IPS DF 6.9 (cell line): ENCODE measurements around the gene THRA.

Source experiments
- DNase-seq: peaks from one replicate; pipeline ENCODE4 v3.0.0-alpha.2; 2013; ENCODE audit warnings: low read depth, low spot score
- H3K27ac ChIP-seq: one replicate; pipeline ENCODE4 v1.5.1; 2013; ENCODE audit warnings: low read length, control low read depth
- H3K27me3 ChIP-seq: 2 replicates; pipeline ENCODE4 v1.6.1; 2013; ENCODE audit warnings: mild to moderate bottlenecking, low read length; ENCODE audit not compliant: control insufficient read depth, insufficient read depth
- H3K36me3 ChIP-seq: 2 replicates; pipeline ENCODE4 v1.6.1; 2013; ENCODE audit warnings: low read length; ENCODE audit not compliant: control insufficient read depth, insufficient read depth
- H3K4me1 ChIP-seq: 2 replicates; pipeline ENCODE4 v1.6.1; 2013; ENCODE audit warnings: low read length; ENCODE audit not compliant: control insufficient read depth, insufficient read depth
- H3K4me3 ChIP-seq: 2 replicates; pipeline ENCODE4 v1.5.1; 2013; ENCODE audit warnings: mild to moderate bottlenecking, low read length
- H3K9me3 ChIP-seq: 2 replicates; pipeline ENCODE4 v1.6.1; 2013; ENCODE audit warnings: low read length, inconsistent platforms; ENCODE audit not compliant: control insufficient read depth, insufficient read depth
- WGBS: extraction: QIAGEN DNeasy Blood & Tissue Kit; methylation state at CpG from one replicate; pipeline ENCODE4 v1.1.7; 2013; ENCODE audit warnings: mixed read lengths, missing lambda C conversion rate; ENCODE audit not compliant: insufficient read length, insufficient coverage; 5-methylcytosine and 5-hydroxymethylcytosine counted together

The THRA gene

DNA sequence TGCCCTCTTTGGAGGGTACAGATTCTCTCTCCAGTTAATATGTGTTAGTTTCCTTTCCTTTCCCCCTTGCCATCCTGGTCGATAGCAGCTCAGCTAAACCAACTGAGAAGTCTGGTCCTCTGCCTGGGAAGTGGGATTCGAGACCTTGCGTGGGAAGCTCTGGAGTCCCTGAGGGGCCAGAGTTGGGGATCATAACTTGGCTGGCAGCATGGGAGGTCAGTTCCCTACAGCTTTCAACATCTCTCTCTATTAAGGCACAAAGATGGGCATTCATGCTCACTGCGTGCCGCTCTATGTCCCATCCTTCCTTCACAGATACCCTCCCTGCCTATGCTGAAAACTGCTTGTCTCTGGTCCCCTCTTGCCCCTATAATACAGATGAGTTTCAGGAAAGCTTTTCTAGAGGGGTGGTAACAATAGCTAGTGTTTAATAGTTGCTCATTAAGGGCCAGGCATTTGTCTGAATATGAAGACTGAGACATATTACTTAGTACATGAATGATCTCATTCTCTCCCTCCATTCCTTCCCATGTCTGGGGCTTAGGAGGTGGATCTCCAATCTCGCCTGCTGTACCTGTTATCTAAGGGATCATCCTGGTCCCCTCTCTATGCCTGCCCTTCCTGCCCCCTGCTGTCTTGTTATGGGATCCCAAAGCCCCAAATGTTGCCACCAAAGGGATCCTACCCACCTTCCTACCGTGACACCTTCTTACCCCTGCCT is 10.8 kb downstream of the THRA start:
- Histone ChIP-seq H3K4me3 (no peak overlapping the region), H3K4me1 (peaks cover 23% of the 10 kb centered on the region), H3K9me3 (no peaks in the 10 kb centered on the region), H3K27me3 (no peaks in the 10 kb centered on the region), H3K27ac (no peak overlapping the region), H3K36me3 (no peaks in the 10 kb centered on the region)
- WGBS = no CpG with 5 or more reads among the region's 7 CpGs
- DNase-seq = no peak

- no peaks in the 10 kb centered on the region for H3K36me3 ChIP-seq
- WGBS = no CpG with 5 or more reads among the region's 8 CpGs
- no peaks in the 10 kb centered on the region for H3K9me3 ChIP-seq
- H3K4me1 ChIP-seq = peaks cover 22% of the 10 kb centered on the region
- H3K27ac ChIP-seq = no peak overlapping the region
- DNase-seq = no peak
- no peak overlapping the region for H3K4me3 ChIP-seq
- no peaks in the 10 kb centered on the region for H3K27me3 ChIP-seq
Measured at GRCh38 chr17:40074175-40074512, 11.4 kb downstream of the THRA start.

- Histone ChIP-seq H3K27me3 (no peaks in the 10 kb centered on the region), H3K4me3 (no peak overlapping the region), H3K27ac (no peak overlapping the region), H3K36me3 (no peaks in the 10 kb centered on the region), H3K4me1 (peaks cover 17% of the 10 kb centered on the region), H3K9me3 (no peaks in the 10 kb centered on the region)
- no peak for DNase-seq
- no CpG with 5 or more reads among the region's 6 CpGs for WGBS
Measured at GRCh38 chr17:40074871-40075200, 12.1 kb downstream of the THRA start.

- Histone ChIP-seq H3K4me1 (peaks cover 12% of the 10 kb centered on the region), H3K4me3 (no peak overlapping the region), H3K27ac (no peak overlapping the region), H3K9me3 (no peaks in the 10 kb centered on the region), H3K36me3 (no peaks in the 10 kb centered on the region), H3K27me3 (no peaks in the 10 kb centered on the region)
- WGBS = no CpG with 5 or more reads among the region's 11 CpGs
- DNase-seq = peak; percentile 75
Measured at GRCh38 chr17:40075201-40075941, 12.6 kb downstream of the THRA start.

DNA sequence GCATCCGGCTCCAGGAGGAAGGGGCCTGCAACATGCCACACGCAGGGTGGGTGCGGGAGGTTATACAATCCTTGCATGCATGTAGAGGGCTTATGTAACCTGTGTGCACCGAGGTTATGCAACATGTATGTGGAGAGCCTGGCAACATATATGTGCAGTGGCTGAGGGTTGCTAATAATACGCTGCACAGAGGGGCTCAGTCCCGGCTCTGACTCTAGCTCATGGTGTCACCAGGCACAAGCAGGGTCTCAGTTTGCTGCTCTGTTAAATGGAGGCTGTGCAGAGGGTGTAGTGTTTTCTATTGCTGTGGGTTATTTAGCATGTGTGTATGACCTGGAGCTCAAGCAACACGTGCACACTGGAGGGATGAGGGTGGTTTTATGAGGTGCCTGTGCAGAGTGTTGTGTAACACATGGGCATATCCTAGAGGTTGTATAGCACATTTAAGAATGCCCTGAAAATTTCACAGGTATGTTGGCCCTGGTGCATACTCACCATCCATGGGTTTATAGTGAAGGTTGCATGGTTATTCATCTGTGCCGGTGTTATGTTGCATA is 13.3 kb downstream of the THRA start:
- DNase-seq = no peak
- no CpG with 5 or more reads among the region's 8 CpGs for WGBS
- Histone ChIP-seq H3K4me1 (peaks cover 7% of the 10 kb centered on the region), H3K36me3 (no peaks in the 10 kb centered on the region), H3K27ac (no peak overlapping the region), H3K9me3 (no peaks in the 10 kb centered on the region), H3K27me3 (no peaks in the 10 kb centered on the region), H3K4me3 (no peak overlapping the region)

DNA sequence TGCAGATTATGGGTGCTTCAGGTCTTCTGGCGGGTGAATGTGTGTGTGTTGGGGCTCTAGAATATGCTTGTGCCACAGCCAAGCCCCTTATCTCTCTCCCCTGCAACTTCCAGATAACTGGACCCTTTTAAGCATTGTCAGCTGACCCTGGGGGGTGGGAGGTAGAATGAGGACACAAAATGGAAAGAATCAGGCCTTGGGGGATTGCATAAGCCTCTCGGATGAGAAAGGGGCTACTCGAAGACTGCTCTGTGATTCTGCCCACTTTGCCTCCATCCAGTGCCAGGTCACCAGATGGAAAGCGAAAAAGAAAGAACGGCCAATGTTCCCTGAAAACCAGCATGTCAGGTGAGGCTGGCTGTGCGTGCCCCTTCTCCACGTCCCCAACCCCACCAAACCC is 13.8 kb downstream of the THRA start:
- Histone ChIP-seq H3K27me3 (no peaks in the 10 kb centered on the region), H3K27ac (no peak overlapping the region), H3K36me3 (no peaks in the 10 kb centered on the region)

GRCh38 chr17:40079545-40079944 is 16.8 kb downstream of the THRA start:
- Histone ChIP-seq H3K4me3 (no peak overlapping the region), H3K27me3 (no peaks in the 10 kb centered on the region), H3K4me1 (no peaks in the 10 kb centered on the region), H3K9me3 (no peaks in the 10 kb centered on the region), H3K36me3 (no peaks in the 10 kb centered on the region), H3K27ac (no peak overlapping the region)
- DNase-seq = no peak
- no CpG with 5 or more reads among the region's 3 CpGs for WGBS

More for the DNA sequence above, 13.8 kb downstream of the THRA start:
- DNase-seq = no peak
- no CpG with 5 or more reads among the region's 7 CpGs for WGBS
- H3K4me1 ChIP-seq = peaks cover 3% of the 10 kb centered on the region; the same call in 1 of the 2 replicates
- H3K9me3 ChIP-seq = no peaks in the 10 kb centered on the region
- no peak overlapping the region for H3K4me3 ChIP-seq

GRCh38 chr17:40084477-40084876 is 21.7 kb downstream of the THRA start:
- Histone ChIP-seq H3K27ac (no peak overlapping the region), H3K9me3 (no peaks in the 10 kb centered on the region), H3K4me3 (no peak overlapping the region), H3K27me3 (no peaks in the 10 kb centered on the region), H3K4me1 (no peaks in the 10 kb centered on the region), H3K36me3 (peaks cover 8% of the 10 kb centered on the region; the same call in 1 of the 2 replicates)
- DNase-seq = no peak
- WGBS = no CpG with 5 or more reads among the region's 14 CpGs

DNA sequence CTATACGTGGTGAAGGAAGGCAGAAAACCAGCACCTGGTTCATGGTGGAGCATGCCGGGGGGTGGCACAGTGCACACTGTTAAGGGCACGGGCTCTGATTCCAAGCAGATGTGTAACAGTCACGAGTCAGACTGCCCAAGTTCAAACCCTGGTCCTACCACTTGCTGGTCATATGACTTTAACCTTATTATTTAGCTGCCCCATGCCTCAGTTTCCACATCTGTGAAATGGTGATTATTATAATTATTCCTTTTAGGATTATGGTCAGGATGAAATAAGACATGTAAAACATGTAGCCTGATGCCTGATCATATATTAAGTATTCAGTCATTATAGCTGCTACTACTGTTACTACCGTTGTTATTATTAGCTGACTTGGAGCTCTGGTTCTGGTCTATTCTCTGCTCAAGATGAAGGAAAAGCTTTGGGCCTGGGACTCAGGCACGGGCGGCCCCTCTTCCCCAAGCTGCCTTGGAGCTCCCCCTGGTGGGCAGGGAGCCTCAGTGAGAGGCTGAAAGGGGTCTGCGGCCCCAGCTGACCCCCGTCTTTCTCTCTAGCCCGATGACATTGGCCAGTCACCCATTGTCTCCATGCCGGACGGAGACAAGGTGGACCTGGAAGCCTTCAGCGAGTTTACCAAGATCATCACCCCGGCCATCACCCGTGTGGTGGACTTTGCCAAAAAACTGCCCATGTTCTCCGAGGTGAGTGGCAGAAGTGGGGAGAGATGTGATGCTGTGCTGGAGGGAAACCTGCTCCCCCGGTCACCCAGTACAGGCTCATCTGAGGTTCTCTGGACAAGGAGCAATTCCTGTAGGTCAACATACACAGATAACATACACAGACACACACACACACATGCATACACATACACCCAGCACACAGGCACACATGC is 23.6 kb downstream of the THRA start:
- DNase-seq = no peak
- Histone ChIP-seq H3K9me3 (no peaks in the 10 kb centered on the region), H3K27me3 (no peaks in the 10 kb centered on the region), H3K4me1 (peaks cover 3% of the 10 kb centered on the region; the same call in 1 of the 2 replicates), H3K4me3 (no peak overlapping the region), H3K27ac (no peak overlapping the region), H3K36me3 (peaks cover 8% of the 10 kb centered on the region; the same call in 1 of the 2 replicates)
- no CpG with 5 or more reads among the region's 17 CpGs for WGBS
